ENCODE data around the gene RAX.

Gene RAX
- long read RNA-seq = 0 reads

DNA sequence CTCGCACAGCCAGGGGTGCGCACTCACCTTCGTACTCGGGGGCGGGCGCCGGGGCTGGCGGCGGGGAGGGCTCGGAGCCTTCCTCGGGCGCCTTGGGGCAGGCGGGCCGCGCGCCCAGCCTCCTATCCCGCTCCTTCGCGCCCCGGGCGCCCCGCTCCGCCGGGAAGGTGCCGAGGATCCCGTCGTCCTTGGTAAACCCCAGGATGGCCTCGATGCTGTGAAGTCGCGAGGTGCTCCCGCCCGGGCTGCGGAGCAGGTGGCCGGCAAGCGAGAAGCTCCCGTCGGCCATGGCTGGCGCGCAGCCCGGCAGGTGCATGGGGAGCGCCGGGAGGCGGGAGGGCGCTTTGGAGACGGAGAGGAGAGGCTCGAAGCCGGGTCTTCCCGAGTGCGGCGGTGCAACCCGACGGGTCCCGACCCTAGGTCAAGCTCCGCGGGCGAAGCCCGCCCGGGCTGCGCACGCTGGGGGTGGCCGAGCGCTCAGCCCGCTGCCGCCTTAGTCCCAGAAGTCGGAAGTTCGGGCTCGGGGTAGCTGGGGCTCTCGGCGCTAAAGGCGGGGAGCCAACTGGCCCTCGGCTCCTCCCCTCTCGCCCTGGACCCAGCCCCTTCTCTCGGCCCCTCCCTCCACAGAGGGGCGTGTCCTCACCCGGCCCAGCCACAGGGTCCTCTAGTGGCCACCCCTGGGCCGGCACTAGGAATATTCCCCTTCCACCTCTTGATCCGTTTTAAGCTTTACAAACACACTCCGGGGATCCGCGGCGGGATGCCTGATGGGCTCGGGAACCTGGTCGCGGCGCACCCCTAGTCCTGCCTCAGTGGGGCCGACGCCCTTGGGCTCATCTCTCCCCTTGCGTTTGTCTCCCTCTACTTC is at the start of gene RAX:
Gene RAX (minus strand): TSS at position 564 of the 868 bp plus-strand sequence. CDS start 248 bp downstream, at position 316.
- no peak for DNase-seq (ENCODE audit: low read depth in 1 of 2, low spot score in 1 of 2)
- Histone ChIP-seq H3K27ac (replicated peaks) (no peak within 1 kb of the TSS), H3K4me3 (replicated peaks; ENCODE audit: insufficient read depth, low read length) (no peak within 1 kb of the TSS), H3K27me3 (ENCODE audit: insufficient read depth, poor library complexity, severe bottlenecking) (peaks cover 88% of the 10 kb centered on the region)
- no peak for TF ChIP-seq POLR2AphosphoS5 (IDR thresholded peaks at IDR 0.05; ENCODE audit: low read depth)
- TF ChIP-seq, protein P1, sequence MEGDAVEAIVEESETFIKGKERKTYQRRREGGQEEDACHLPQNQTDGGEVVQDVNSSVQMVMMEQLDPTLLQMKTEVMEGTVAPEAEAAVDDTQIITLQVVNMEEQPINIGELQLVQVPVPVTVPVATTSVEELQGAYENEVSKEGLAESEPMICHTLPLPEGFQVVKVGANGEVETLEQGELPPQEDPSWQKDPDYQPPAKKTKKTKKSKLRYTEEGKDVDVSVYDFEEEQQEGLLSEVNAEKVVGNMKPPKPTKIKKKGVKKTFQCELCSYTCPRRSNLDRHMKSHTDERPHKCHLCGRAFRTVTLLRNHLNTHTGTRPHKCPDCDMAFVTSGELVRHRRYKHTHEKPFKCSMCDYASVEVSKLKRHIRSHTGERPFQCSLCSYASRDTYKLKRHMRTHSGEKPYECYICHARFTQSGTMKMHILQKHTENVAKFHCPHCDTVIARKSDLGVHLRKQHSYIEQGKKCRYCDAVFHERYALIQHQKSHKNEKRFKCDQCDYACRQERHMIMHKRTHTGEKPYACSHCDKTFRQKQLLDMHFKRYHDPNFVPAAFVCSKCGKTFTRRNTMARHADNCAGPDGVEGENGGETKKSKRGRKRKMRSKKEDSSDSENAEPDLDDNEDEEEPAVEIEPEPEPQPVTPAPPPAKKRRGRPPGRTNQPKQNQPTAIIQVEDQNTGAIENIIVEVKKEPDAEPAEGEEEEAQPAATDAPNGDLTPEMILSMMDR (IDR thresholded peaks at IDR 0.05; ENCODE audit: insufficient read depth, low read length) = no peak
- TF ChIP-seq SPI1 (IDR thresholded peaks at IDR 0.05; ENCODE audit: borderline replicate concordance, low read depth) = no peak
- TF ChIP-seq, protein P2, sequence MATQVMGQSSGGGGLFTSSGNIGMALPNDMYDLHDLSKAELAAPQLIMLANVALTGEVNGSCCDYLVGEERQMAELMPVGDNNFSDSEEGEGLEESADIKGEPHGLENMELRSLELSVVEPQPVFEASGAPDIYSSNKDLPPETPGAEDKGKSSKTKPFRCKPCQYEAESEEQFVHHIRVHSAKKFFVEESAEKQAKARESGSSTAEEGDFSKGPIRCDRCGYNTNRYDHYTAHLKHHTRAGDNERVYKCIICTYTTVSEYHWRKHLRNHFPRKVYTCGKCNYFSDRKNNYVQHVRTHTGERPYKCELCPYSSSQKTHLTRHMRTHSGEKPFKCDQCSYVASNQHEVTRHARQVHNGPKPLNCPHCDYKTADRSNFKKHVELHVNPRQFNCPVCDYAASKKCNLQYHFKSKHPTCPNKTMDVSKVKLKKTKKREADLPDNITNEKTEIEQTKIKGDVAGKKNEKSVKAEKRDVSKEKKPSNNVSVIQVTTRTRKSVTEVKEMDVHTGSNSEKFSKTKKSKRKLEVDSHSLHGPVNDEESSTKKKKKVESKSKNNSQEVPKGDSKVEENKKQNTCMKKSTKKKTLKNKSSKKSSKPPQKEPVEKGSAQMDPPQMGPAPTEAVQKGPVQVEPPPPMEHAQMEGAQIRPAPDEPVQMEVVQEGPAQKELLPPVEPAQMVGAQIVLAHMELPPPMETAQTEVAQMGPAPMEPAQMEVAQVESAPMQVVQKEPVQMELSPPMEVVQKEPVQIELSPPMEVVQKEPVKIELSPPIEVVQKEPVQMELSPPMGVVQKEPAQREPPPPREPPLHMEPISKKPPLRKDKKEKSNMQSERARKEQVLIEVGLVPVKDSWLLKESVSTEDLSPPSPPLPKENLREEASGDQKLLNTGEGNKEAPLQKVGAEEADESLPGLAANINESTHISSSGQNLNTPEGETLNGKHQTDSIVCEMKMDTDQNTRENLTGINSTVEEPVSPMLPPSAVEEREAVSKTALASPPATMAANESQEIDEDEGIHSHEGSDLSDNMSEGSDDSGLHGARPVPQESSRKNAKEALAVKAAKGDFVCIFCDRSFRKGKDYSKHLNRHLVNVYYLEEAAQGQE (IDR thresholded peaks at IDR 0.05; ENCODE audit: insufficient replicate concordance, low read depth) = no peak
- no peak for TF ChIP-seq GABPA (IDR thresholded peaks at IDR 0.05; ENCODE audit: low read depth)

DNA sequence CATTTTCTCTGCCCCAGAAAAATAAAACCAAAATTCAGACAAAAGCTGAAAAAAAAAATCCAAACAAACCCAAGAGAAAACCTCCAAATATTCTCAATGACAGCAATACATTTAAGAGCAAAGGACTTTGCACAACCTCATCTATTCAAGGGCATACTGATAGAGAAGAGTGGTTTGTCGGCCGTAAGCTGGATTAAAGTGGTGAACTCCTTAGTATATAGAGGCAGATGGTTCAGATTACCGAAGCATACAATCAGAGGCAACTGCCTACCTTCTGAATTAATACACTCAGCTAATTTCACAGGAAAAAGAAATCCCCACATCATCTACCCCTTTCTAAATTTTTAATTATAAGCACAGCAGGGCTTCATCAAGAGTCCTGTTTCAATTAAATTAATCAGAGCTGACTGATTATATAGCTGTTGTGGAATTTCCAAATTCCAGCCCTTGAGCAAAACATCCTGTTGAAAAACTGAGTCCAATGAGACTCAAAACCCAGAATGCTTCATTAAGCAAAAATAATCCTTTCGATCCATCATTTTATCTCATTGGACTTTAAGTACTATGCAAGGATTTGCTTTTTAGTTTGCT is 45.3 kb upstream of the RAX start, which contains the start of gene CPLX4:
Gene CPLX4 (minus strand): TSS at position 190 of the 591 bp plus-strand sequence. CDS start 187 bp downstream, at position 3.
- no peak for DNase-seq (ENCODE audit: low read depth in 1 of 2, low spot score in 1 of 2)
- no peak within 1 kb of the TSS for H3K4me3 ChIP-seq (replicated peaks; ENCODE audit: insufficient read depth, low read length)
- TF ChIP-seq GABPA (IDR thresholded peaks at IDR 0.05; ENCODE audit: low read depth) (no peak), POLR2AphosphoS5 (IDR thresholded peaks at IDR 0.05; ENCODE audit: low read depth) (no peak), SPI1 (IDR thresholded peaks at IDR 0.05; ENCODE audit: borderline replicate concordance, low read depth) (no peak)
- TF ChIP-seq, protein P2 (IDR thresholded peaks at IDR 0.05; ENCODE audit: insufficient replicate concordance, low read depth) = no peak
- TF ChIP-seq, protein P1 (IDR thresholded peaks at IDR 0.05; ENCODE audit: insufficient read depth, low read length) = no peak
- peaks cover 6% of the 10 kb centered on the region for H3K27me3 ChIP-seq (ENCODE audit: insufficient read depth, poor library complexity, severe bottlenecking)
- H3K27ac ChIP-seq (replicated peaks) = no peak within 1 kb of the TSS

DNA sequence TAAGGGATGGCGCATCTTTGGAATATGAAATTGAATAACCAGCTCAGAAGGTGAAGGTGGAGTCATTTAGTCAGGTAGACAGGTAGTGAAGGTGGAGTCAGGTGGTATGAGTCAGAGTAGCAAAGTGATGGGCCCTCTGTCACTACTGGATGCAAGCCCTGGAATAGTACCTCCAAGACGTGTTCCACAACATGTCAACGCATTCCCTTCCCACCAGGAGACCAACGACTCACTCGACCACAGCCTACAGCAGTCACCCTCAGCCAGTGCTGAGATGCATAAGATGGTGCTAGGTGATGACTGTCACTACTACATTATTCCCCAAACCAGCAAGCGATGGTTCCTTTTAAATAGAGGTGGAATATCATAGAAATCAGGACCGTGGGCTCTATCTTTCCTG is 38.4 kb upstream of the RAX start:
- TF ChIP-seq POLR2AphosphoS5 (IDR thresholded peaks at IDR 0.05; ENCODE audit: low read depth) (no peak), SPI1 (IDR thresholded peaks at IDR 0.05; ENCODE audit: borderline replicate concordance, low read depth) (no peak), GABPA (IDR thresholded peaks at IDR 0.05; ENCODE audit: low read depth) (no peak)
- TF ChIP-seq, protein P2 (IDR thresholded peaks at IDR 0.05; ENCODE audit: insufficient replicate concordance, low read depth) = no peak
- TF ChIP-seq, protein P1 (IDR thresholded peaks at IDR 0.05; ENCODE audit: insufficient read depth, low read length) = no peak
- Histone ChIP-seq H3K27ac (replicated peaks) (no peak overlapping the region), H3K27me3 (ENCODE audit: insufficient read depth, poor library complexity, severe bottlenecking) (peaks cover 3% of the 10 kb centered on the region), H3K4me3 (replicated peaks; ENCODE audit: insufficient read depth, low read length) (no peak overlapping the region)
- DNase-seq (ENCODE audit: low read depth in 1 of 2, low spot score in 1 of 2) = no peak
